Lower leg skin (tissue), 3 donors: ENCODE results near the gene TASL.

Experiments
- POLR2A ChIP-seq, 2 donors: fragments of 450-650 bp; IDR thresholded peaks; one replicate each; pipeline ENCODE4 v1.6.1; 2016 to 2017; ENCODE audit warnings: antibody characterized with exemption in 2 of 2, mild to moderate bottlenecking in 1 of 2, moderate library complexity in 1 of 2
- TF ChIP-seq, protein P1 (sequence below), 3 donors: fragments of 450-650 bp; IDR thresholded peaks; one replicate each; pipeline ENCODE4 v1.5.1; 2016; ENCODE audit warnings: antibody characterized with exemption in 3 of 3, mild to moderate bottlenecking in 3 of 3, moderate library complexity in 2 of 3

DNA sequence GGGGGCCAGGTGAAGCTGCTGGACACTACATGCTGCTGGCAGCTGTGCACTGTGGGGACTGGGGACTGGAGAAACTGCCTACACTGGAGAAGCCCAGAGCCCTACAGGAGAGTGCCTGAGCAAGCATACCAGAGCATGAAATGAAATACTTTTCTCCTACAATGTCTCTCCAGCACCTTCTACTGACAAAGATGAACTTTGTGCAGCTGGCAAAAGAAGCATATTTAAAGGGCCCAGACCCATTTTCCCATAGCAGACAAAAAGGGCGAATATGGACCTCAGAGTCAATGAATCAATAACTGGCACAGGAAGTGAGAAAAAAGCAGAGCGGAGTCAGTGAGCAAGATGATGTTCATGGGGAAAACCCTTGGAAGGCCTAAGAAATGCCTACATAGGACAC is 44.8 kb upstream of the TASL start:
- TF ChIP-seq, protein P1, sequence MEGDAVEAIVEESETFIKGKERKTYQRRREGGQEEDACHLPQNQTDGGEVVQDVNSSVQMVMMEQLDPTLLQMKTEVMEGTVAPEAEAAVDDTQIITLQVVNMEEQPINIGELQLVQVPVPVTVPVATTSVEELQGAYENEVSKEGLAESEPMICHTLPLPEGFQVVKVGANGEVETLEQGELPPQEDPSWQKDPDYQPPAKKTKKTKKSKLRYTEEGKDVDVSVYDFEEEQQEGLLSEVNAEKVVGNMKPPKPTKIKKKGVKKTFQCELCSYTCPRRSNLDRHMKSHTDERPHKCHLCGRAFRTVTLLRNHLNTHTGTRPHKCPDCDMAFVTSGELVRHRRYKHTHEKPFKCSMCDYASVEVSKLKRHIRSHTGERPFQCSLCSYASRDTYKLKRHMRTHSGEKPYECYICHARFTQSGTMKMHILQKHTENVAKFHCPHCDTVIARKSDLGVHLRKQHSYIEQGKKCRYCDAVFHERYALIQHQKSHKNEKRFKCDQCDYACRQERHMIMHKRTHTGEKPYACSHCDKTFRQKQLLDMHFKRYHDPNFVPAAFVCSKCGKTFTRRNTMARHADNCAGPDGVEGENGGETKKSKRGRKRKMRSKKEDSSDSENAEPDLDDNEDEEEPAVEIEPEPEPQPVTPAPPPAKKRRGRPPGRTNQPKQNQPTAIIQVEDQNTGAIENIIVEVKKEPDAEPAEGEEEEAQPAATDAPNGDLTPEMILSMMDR (IDR thresholded peaks at IDR 0.05), result no peak
- no peak for TF ChIP-seq POLR2A (IDR thresholded peaks at IDR 0.05)
